ENCODE data around the gene BAZ1B.
A peak's percentile ranks its signal among the peaks of the same experiment; 100 is the strongest.
"Not testable (repeated sequence)": the region's sequence is repeated elsewhere in the genome, so short reads cannot be mapped to it uniquely, and the experiment has no call there.

The BAZ1B gene

GRCh38 chr7:73530800-73531199, 8.7 kb upstream of the BAZ1B start:
- CTCF ChIA-PET, result interaction anchor here (0.7 to 1.1 kb wide), 2 partner anchors 13 to 37 kb away, joined by 3 to 5 read pairs; no protein-coding TSS in a partner anchor
- POLR2A ChIA-PET, result no interaction called here

GRCh38 chr7:73526896-73527821, 5.1 kb upstream of the BAZ1B start:
- TF ChIP-seq ZNF76 (tag by site-specific recombination; IDR thresholded peaks at IDR 0.05; ENCODE audit: borderline replicate concordance, low read depth) (no peak), GLIS1 (tag by site-specific recombination; IDR thresholded peaks at IDR 0.05) (peak; percentile 30; the same call in 1 of the 2 replicates), ZNF394 (tag by site-specific recombination; IDR thresholded peaks at IDR 0.05; ENCODE audit: borderline replicate concordance) (peak; percentile 21; the same call in 1 of the 2 replicates), ZNF221 (tag by site-specific recombination; IDR thresholded peaks at IDR 0.05; ENCODE audit: borderline replicate concordance) (no peak), SCRT2 (tag by site-specific recombination; IDR thresholded peaks at IDR 0.05) (0 out of 2 replicates have a peak, but pooled peaks have one; percentile 13)
- TF ChIP-seq, protein P1, sequence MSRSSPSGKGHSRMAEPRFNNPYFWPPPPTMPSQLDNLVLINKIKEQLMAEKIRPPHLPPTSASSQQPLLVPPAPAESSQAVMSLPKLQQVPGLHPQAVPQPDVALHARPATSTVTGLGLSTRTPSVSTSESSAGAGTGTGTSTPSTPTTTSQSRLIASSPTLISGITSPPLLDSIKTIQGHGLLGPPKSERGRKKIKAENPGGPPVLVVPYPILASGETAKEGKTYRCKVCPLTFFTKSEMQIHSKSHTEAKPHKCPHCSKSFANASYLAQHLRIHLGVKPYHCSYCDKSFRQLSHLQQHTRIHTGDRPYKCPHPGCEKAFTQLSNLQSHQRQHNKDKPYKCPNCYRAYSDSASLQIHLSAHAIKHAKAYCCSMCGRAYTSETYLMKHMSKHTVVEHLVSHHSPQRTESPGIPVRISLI (tag by site-specific recombination; IDR thresholded peaks at IDR 0.05), result peak; percentile 67
- no peak overlapping the region for H3K27ac ChIP-seq (ENCODE audit: extremely low read depth, low read depth, low read length)
- H3K4me1 ChIP-seq (ENCODE audit: control insufficient read depth, insufficient read depth, low read length), result no peaks in the 10 kb centered on the region
- ChIA-PET POLR2A (interaction anchor here (0.6 to 0.8 kb wide), 3 partner anchors 11 to 61 kb away, joined by 3 read pairs; no protein-coding TSS in a partner anchor), CTCF (no interaction called here)
- no peaks in the 10 kb centered on the region for H3K36me3 ChIP-seq (ENCODE audit: control insufficient read depth in 2 of 2, insufficient read depth in 1 of 2, low read length in 2 of 2)
- no peaks in the 10 kb centered on the region for H3K9me3 ChIP-seq (ENCODE audit: control insufficient read depth, insufficient read depth, low read depth, low read length)
- no peak overlapping the region for H3K4me3 ChIP-seq (ENCODE audit: low read depth, low read length)

More at GRCh38 chr7:73530800-73531199, 8.7 kb upstream of the BAZ1B start:
- H3K4me3 ChIP-seq (ENCODE audit: low read depth, low read length), result no peak overlapping the region
- H3K9me3 ChIP-seq (ENCODE audit: control insufficient read depth, insufficient read depth, low read depth, low read length), result no peaks in the 10 kb centered on the region
- TF ChIP-seq, protein P2, sequence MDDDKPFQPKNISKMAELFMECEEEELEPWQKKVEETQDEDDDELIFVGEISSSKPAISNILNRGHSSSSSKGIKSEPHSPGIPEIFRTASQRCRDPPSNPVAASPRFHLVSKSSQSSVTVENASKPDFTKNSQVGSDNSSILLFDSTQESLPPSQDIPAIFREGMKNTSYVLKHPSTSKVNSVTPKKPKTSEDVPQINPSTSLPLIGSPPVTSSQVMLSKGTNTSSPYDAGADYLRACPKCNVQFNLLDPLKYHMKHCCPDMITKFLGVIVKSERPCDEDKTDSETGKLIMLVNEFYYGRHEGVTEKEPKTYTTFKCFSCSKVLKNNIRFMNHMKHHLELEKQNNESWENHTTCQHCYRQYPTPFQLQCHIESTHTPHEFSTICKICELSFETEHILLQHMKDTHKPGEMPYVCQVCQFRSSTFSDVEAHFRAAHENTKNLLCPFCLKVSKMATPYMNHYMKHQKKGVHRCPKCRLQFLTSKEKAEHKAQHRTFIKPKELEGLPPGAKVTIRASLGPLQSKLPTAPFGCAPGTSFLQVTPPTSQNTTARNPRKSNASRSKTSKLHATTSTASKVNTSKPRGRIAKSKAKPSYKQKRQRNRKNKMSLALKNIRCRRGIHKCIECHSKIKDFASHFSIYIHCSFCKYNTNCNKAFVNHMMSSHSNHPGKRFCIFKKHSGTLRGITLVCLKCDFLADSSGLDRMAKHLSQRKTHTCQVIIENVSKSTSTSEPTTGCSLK (tag by site-specific recombination; IDR thresholded peaks at IDR 0.05), result no peak
- TF ChIP-seq HOXD13 (CRISPR knock-in tag; IDR thresholded peaks at IDR 0.05; ENCODE audit: borderline replicate concordance), result no peak
- TF ChIP-seq ZNF76 (tag by site-specific recombination; IDR thresholded peaks at IDR 0.05; ENCODE audit: borderline replicate concordance, low read depth), result no peak
- no peaks in the 10 kb centered on the region; a peak in 1 of 3 replicates for H3K36me3 ChIP-seq (ENCODE audit: control insufficient read depth in 2 of 2, insufficient read depth in 1 of 2, low read length in 2 of 2)
- no peaks in the 10 kb centered on the region for H3K4me1 ChIP-seq (ENCODE audit: control insufficient read depth, insufficient read depth, low read length)
- no peak overlapping the region for H3K27ac ChIP-seq (ENCODE audit: extremely low read depth, low read depth, low read length)

DNA sequence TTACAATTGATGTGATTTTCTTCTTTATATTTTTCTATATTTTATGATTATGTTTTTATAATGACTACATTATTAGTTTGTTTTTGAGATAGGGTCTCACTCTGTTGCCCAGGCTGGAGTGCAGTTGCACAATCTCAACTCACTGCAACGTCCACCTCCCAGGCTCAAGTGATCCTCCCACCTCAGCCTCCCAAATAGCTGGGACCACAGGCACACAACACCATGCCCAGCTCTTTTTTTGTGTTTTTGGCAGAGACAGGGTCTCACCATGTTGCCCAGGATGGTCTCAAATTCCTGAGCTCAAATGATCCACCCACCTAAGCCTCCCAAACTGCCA, 4.0 kb upstream of the BAZ1B start:
- H3K27ac ChIP-seq (ENCODE audit: extremely low read depth, low read depth, low read length); POLR2A ChIA-PET; H3K36me3 ChIP-seq (ENCODE audit: control insufficient read depth in 2 of 2, insufficient read depth in 1 of 2, low read length in 2 of 2); H3K9me3 ChIP-seq (ENCODE audit: control insufficient read depth, insufficient read depth, low read depth, low read length); H3K4me1 ChIP-seq (ENCODE audit: control insufficient read depth, insufficient read depth, low read length); H3K4me3 ChIP-seq (ENCODE audit: low read depth, low read length): not testable (repeated sequence)
- peak; percentile 78 for TF ChIP-seq ZNF121 (tag by site-specific recombination; IDR thresholded peaks at IDR 0.05)
- CTCF ChIA-PET, result interaction anchor here (0.6 to 0.9 kb wide), 3 partner anchors 10 to 198 kb away, joined by 3 to 4 read pairs (median 4); no protein-coding TSS in a partner anchor

GRCh38 chr7:73521636-73522104, 423 bp downstream of the BAZ1B start:
- POLR2A ChIA-PET, result interaction anchor here (0.6 to 2.8 kb wide), 14 partner anchors 11 to 328 kb away, joined by 3 to 24 read pairs (median 6); partner anchors contain the start of genes BCL7B, MLXIPL, NSUN5 and TBL2
- H3K27ac ChIP-seq (ENCODE audit: extremely low read depth, low read depth, low read length), result peak overlapping the region; percentile 99
- H3K9me3 ChIP-seq (ENCODE audit: control insufficient read depth, insufficient read depth, low read depth, low read length), result no peaks in the 10 kb centered on the region
- CTCF ChIA-PET, result interaction anchor here (1.0 kb wide), 1 partner anchor 61 kb away, joined by 3 read pairs; no protein-coding TSS in a partner anchor
- H3K4me1 ChIP-seq (ENCODE audit: control insufficient read depth, insufficient read depth, low read length), result no peaks in the 10 kb centered on the region
- 0 out of 2 replicates have a peak, but pooled peaks have one; percentile 35 for TF ChIP-seq ZSCAN30 (tag by site-specific recombination; IDR thresholded peaks at IDR 0.05)
- TF ChIP-seq ZSCAN16 (tag by site-specific recombination; IDR thresholded peaks at IDR 0.05), result no peak
- H3K36me3 ChIP-seq (ENCODE audit: control insufficient read depth in 2 of 2, insufficient read depth in 1 of 2, low read length in 2 of 2), result peaks cover 7 to 29% of the 10 kb centered on the region in 2 experiments; a peak in 2 of 3 replicates
- H3K4me3 ChIP-seq (ENCODE audit: low read depth, low read length), result peak overlapping the region; percentile 93

Data from HEK293 (cell line).